Body of pancreas (tissue), 4 donors: ENCODE measurements around the gene ZNF423. TPM values are rescaled to one million over a fixed set of nuclear protein-coding genes. Genes with fewer than 3 reads are reported as not detected.

Experiments
- ATAC-seq: fragments of 150-250 bp; one replicate; pipeline ENCODE4 v1.9.1; 2016
- DNase-seq, 4 donors: peaks; one replicate each; pipeline ENCODE4 v3.0.0-alpha.2; 2019
- H3K27ac ChIP-seq, 4 donors: fragments of 200-600 bp; sonication (generic); 1 replicate in 3 of 4; 2 replicates in 1 of 4; pipeline versions ENCODE4 v1.5.1 to v1.6.1; 2016 to 2019; ENCODE audit warnings: mild to moderate bottlenecking in 1 of 4, mixed read lengths in 1 of 4, moderate library complexity in 1 of 4
- H3K27me3 ChIP-seq, 2 donors: fragments of 200-600 bp; sonication (generic); one replicate each; pipeline ENCODE4 v1.6.0; 2016; ENCODE audit warnings: mild to moderate bottlenecking in 1 of 2
- H3K36me3 ChIP-seq, 2 donors: fragments of 200-600 bp; sonication (generic); replicated peaks in 1 of 2; 2 replicates each; pipeline ENCODE4 v1.5.1; 2016; ENCODE audit warnings: low read depth in 2 of 2; ENCODE audit not compliant: insufficient read depth in 1 of 2
- H3K4me1 ChIP-seq: fragments of 200-600 bp; sonication (generic); one replicate; pipeline ENCODE4 v1.6.0; 2016
- H3K4me3 ChIP-seq, 2 donors: fragments of 200-600 bp; sonication (generic); 1 replicate in 1 of 2; 2 replicates in 1 of 2; pipeline ENCODE4 v1.5.1; 2016 to 2019
- H3K9me3 ChIP-seq, 3 donors: fragments of 200-600 bp; sonication (generic); 1 replicate in 2 of 3; 2 replicates in 1 of 3; pipeline ENCODE4 v1.5.1; 2016
- POLR2A ChIP-seq, 3 donors: fragments of 450-650 bp; IDR thresholded peaks; one replicate each; pipeline ENCODE4 v1.6.1; 2016; ENCODE audit warnings: antibody characterized with exemption in 3 of 3, mild to moderate bottlenecking in 2 of 3
- WGBS, 2 donors: methylation state at CpG; one replicate each; pipeline ENCODE4 v1.1.5; 2017; 5-methylcytosine and 5-hydroxymethylcytosine counted together
- intact Hi-C: fragments of 100-400 bp; cut with DNase I; formaldehyde crosslinking; loops from one replicate; pipeline ENCODE4 v1.15.1; 2023
- total RNA-seq, 2 donors: library from RNA; depleted of rRNA; stranded (reverse); fragments of >200 nt; gene quantifications; one replicate each; pipeline ENCODE4 v1.1.0, GENCODE V29; 2016
- TF ChIP-seq, protein P1 (sequence below), 7 experiments: fragments of 450-650 bp in 4 of 7; fragments of 200-600 bp in 3 of 7; sonication (generic) in 3 of 7; IDR thresholded peaks; one replicate each; pipeline ENCODE4 v1.5.1; 2016 to 2019; ENCODE audit warnings: antibody characterized with exemption in 7 of 7

Gene ZNF423
- total RNA-seq, 2 donors from 2014 or later: 4.2 to 9.2 TPM

DNA sequence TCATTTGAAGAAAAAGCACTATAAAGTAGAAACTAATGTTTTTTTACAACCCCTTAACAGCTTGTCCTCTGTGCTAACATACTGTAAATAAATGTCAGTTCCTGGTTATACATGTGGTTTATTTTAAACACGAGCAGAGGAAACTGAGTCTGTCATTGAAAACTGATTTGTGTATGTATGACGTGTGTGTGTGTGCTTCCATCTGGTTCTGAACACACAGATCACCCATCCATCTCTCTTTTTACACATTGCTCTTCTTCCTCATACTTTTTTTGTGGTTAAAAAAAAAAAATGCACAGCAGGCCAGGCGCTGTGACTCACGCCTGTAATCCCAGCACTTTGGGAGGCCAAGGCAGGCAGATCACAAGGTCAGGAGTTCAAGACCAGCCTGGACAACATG, 49.5 kb downstream of the ZNF423 start:
- peaks cover 4% of the 10 kb centered on the region for H3K4me1 ChIP-seq
- H3K36me3 ChIP-seq: no peaks in the 10 kb centered on the region
- no peaks in the 10 kb centered on the region for H3K27me3 ChIP-seq
- H3K27ac ChIP-seq: no peak overlapping the region
- DNase-seq (no peak), ATAC-seq (no peak)
- H3K4me3 ChIP-seq: no peak overlapping the region
- intact Hi-C loops: no loop called here
- TF ChIP-seq POLR2A (IDR thresholded peaks at IDR 0.05): no peak
- TF ChIP-seq, protein P1, sequence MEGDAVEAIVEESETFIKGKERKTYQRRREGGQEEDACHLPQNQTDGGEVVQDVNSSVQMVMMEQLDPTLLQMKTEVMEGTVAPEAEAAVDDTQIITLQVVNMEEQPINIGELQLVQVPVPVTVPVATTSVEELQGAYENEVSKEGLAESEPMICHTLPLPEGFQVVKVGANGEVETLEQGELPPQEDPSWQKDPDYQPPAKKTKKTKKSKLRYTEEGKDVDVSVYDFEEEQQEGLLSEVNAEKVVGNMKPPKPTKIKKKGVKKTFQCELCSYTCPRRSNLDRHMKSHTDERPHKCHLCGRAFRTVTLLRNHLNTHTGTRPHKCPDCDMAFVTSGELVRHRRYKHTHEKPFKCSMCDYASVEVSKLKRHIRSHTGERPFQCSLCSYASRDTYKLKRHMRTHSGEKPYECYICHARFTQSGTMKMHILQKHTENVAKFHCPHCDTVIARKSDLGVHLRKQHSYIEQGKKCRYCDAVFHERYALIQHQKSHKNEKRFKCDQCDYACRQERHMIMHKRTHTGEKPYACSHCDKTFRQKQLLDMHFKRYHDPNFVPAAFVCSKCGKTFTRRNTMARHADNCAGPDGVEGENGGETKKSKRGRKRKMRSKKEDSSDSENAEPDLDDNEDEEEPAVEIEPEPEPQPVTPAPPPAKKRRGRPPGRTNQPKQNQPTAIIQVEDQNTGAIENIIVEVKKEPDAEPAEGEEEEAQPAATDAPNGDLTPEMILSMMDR (IDR thresholded peaks at IDR 0.05): no peak
- H3K9me3 ChIP-seq: no peaks in the 10 kb centered on the region
- 51 to 55% methylated on average over 4 of the region's 4 CpGs for WGBS, 2 donors

- no peak for DNase-seq
- no peak for ATAC-seq
- H3K36me3 ChIP-seq: no peaks in the 10 kb centered on the region
- H3K4me1 ChIP-seq: no peaks in the 10 kb centered on the region
- no peaks in the 10 kb centered on the region for H3K27me3 ChIP-seq
- 86 to 87% methylated on average over 4 of the region's 4 CpGs for WGBS, 2 donors
- H3K4me3 ChIP-seq: no peak overlapping the region
- no peak for TF ChIP-seq POLR2A (IDR thresholded peaks at IDR 0.05)
- TF ChIP-seq, protein P1 (IDR thresholded peaks at IDR 0.05): no peak
- H3K27ac ChIP-seq: no peak overlapping the region
- intact Hi-C loops: no loop called here
- H3K9me3 ChIP-seq: no peaks in the 10 kb centered on the region
Measured at GRCh38 chr16:49801290-49801689, 54.6 kb downstream of the ZNF423 start.

DNA sequence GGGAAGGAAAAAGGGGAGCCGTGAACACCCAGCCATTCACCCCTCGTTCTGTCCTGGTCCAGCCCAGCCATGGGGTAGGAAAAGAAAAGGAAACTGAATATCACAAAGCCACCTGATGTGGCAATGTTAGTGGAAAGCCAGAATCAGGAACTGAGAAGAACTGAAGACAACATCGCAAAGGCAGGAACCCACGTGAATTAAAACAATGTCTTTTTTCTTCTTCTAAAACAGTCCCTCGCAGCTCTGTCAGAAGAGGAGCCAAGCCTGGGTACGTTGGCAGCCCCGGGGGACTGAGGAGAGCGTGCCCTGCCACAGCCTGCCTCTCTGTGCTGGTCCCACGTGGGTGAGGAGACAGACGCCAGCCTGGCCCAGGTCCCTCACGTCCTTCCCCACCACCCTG, 55.0 kb downstream of the ZNF423 start:
- Histone ChIP-seq H3K36me3 (no peaks in the 10 kb centered on the region), H3K27me3 (no peaks in the 10 kb centered on the region), H3K4me3 (no peak overlapping the region), H3K9me3 (no peaks in the 10 kb centered on the region), H3K27ac (no peak overlapping the region), H3K4me1 (no peaks in the 10 kb centered on the region)
- no peak for DNase-seq
- no peak for TF ChIP-seq POLR2A (IDR thresholded peaks at IDR 0.05)
- TF ChIP-seq, protein P1 (IDR thresholded peaks at IDR 0.05): no peak
- intact Hi-C loops: no loop called here
- WGBS, 2 donors: 65 to 74% methylated on average over 4 to 11 of the region's 11 CpGs
- no peak for ATAC-seq

GRCh38 chr16:49800441-49800840, 55.5 kb downstream of the ZNF423 start:
- ATAC-seq (no peak), DNase-seq (no peak)
- Histone ChIP-seq H3K4me1 (no peaks in the 10 kb centered on the region), H3K4me3 (no peak overlapping the region), H3K36me3 (no peaks in the 10 kb centered on the region), H3K9me3 (no peaks in the 10 kb centered on the region), H3K27me3 (no peaks in the 10 kb centered on the region), H3K27ac (no peak overlapping the region)
- TF ChIP-seq POLR2A (IDR thresholded peaks at IDR 0.05): no peak
- TF ChIP-seq, protein P1 (IDR thresholded peaks at IDR 0.05): no peak
- intact Hi-C loops: no loop called here
- 84 to 100% methylated on average over 4 to 5 of the region's 5 CpGs for WGBS, 2 donors

DNA sequence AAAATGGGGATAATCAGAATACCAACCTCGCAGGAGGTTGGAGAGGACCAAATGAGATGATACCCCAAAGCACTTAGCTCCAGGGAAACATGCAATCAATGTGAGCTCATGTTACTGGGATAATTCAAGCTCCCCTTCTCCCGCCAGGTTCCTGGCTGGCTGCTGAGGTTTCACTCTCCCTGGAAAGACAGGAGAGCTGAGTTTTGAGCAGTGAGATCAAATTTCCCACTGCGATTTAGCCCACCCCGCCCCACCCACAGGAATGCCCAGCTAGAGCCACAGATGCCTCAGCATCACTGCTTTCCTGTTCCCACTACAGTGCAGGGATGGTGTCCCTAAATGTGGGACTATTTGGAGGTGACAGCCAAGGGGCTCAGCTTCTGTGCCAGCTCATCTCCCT, 56.7 kb downstream of the ZNF423 start:
- H3K27me3 ChIP-seq: no peaks in the 10 kb centered on the region
- no peaks in the 10 kb centered on the region for H3K4me1 ChIP-seq
- ATAC-seq: no peak
- no peaks in the 10 kb centered on the region for H3K9me3 ChIP-seq
- 56 to 61% methylated on average over 4 of the region's 4 CpGs for WGBS, 2 donors
- H3K4me3 ChIP-seq: no peak overlapping the region
- intact Hi-C loops: no loop called here
- no peak overlapping the region for H3K27ac ChIP-seq
- TF ChIP-seq, protein P1 (IDR thresholded peaks at IDR 0.05): no peak
- TF ChIP-seq POLR2A (IDR thresholded peaks at IDR 0.05): no peak
- no peak for DNase-seq
- no peaks in the 10 kb centered on the region for H3K36me3 ChIP-seq
